ENCODE measurements around the gene SUPT20HL1. TPM values are rescaled to one million over a fixed set of nuclear protein-coding genes. Genes with fewer than 3 reads are reported as not detected.

The SUPT20HL1 gene
- total RNA-seq, 1 experiment from 2014 or later: not detected

GRCh38 chrX:24341795-24342194, 18.6 kb upstream of the SUPT20HL1 start:
- Mint-ChIP-seq H3K4me3 (no peak overlapping the region), H3K9me3 (no peaks in the 10 kb centered on the region), H3K27ac (no peak overlapping the region), H3K4me1 (peaks cover 3% of the 10 kb centered on the region; the same call in 1 of the 2 replicates), H3K36me3 (no peaks in the 10 kb centered on the region), H3K27me3 (ENCODE audit: low read depth) (no peaks in the 10 kb centered on the region)
- no peak for TF ChIP-seq IRF1 (CRISPR knock-in tag; IDR thresholded peaks at IDR 0.05)
- TF ChIP-seq ZSCAN18 (CRISPR knock-in tag; IDR thresholded peaks at IDR 0.05): no peak
- no peak for TF ChIP-seq E2F1 (CRISPR knock-in tag; IDR thresholded peaks at IDR 0.05)
- no peak for TF ChIP-seq NFYB (CRISPR knock-in tag; conservative IDR thresholded peaks at IDR 0.05; ENCODE audit: low read depth)
- TF ChIP-seq ZNF232 (CRISPR knock-in tag; IDR thresholded peaks at IDR 0.05): no peak
- TF ChIP-seq FOXP1 (CRISPR knock-in tag; IDR thresholded peaks at IDR 0.05; ENCODE audit: borderline replicate concordance): no peak
- no peak for TF ChIP-seq E2F5 (CRISPR knock-in tag; IDR thresholded peaks at IDR 0.05)
- no peak for TF ChIP-seq ZBTB43 (CRISPR knock-in tag; IDR thresholded peaks at IDR 0.05)
- no peak for TF ChIP-seq FOXJ3 (CRISPR knock-in tag; IDR thresholded peaks at IDR 0.05; ENCODE audit: borderline replicate concordance)
- no peak for TF ChIP-seq GRHL2 (CRISPR knock-in tag; IDR thresholded peaks at IDR 0.05; ENCODE audit: insufficient replicate concordance, severe bottlenecking)
- TF ChIP-seq HMGA2 (CRISPR knock-in tag; IDR thresholded peaks at IDR 0.05): no peak
- TF ChIP-seq CREM (CRISPR knock-in tag; IDR thresholded peaks at IDR 0.05): no peak
- POLR2A ChIA-PET: no interaction called here
- ATAC-seq: no peak
- CTCF ChIA-PET: interaction anchor here (0.8 kb wide), 1 partner anchor 47 kb away, joined by 3 read pairs; no protein-coding TSS in a partner anchor
- DNase-seq (ENCODE audit: low spot score): no peak

- DNase-seq (ENCODE audit: low spot score) (no peak), ATAC-seq (no peak)
- Mint-ChIP-seq H3K36me3 (no peaks in the 10 kb centered on the region), H3K27ac (no peak overlapping the region), H3K27me3 (ENCODE audit: low read depth) (no peaks in the 10 kb centered on the region), H3K4me1 (peaks cover 7% of the 10 kb centered on the region; the same call in 1 of the 2 replicates), H3K9me3 (no peaks in the 10 kb centered on the region), H3K4me3 (no peak overlapping the region)
- ChIA-PET POLR2A (no interaction called here), CTCF (no interaction called here)
- TF ChIP-seq IRF1 (CRISPR knock-in tag; IDR thresholded peaks at IDR 0.05): no peak
- TF ChIP-seq USF2 (CRISPR knock-in tag; IDR thresholded peaks at IDR 0.05): no peak
- TF ChIP-seq ZNF425 (CRISPR knock-in tag; conservative IDR thresholded peaks at IDR 0.05): no peak
- TF ChIP-seq EMX1 (CRISPR knock-in tag; IDR thresholded peaks at IDR 0.05): no peak
- no peak for TF ChIP-seq ZNF512 (CRISPR knock-in tag; IDR thresholded peaks at IDR 0.05; ENCODE audit: borderline replicate concordance)
- TF ChIP-seq ZNF219 (CRISPR knock-in tag; IDR thresholded peaks at IDR 0.05; ENCODE audit: borderline replicate concordance): no peak
- no peak for TF ChIP-seq SP1 (CRISPR knock-in tag; conservative IDR thresholded peaks at IDR 0.05)
- TF ChIP-seq ZNF138 (CRISPR knock-in tag; conservative IDR thresholded peaks at IDR 0.05): no peak
- TF ChIP-seq ZNF121 (CRISPR knock-in tag; IDR thresholded peaks at IDR 0.05): no peak
- TF ChIP-seq MYBL2 (CRISPR knock-in tag; IDR thresholded peaks at IDR 0.05): no peak
- no peak for TF ChIP-seq NR3C1 (CRISPR knock-in tag; conservative IDR thresholded peaks at IDR 0.05; ENCODE audit: low read depth)
- TF ChIP-seq CTCF (IDR thresholded peaks at IDR 0.05): no peak
Measured at GRCh38 chrX:24343719-24344118, 16.7 kb upstream of the SUPT20HL1 start.
